GM12801 (cell line): ENCODE data around the gene ZWINT.

Source experiments
- CTCF ChIP-seq: IDR thresholded peaks from one replicate; pipeline ENCODE4 v1.5.1; 2011; ENCODE audit warnings: control low read depth; ENCODE audit not compliant: insufficient read length; ENCODE audit errors: extremely low read depth

The ZWINT gene, protein sequence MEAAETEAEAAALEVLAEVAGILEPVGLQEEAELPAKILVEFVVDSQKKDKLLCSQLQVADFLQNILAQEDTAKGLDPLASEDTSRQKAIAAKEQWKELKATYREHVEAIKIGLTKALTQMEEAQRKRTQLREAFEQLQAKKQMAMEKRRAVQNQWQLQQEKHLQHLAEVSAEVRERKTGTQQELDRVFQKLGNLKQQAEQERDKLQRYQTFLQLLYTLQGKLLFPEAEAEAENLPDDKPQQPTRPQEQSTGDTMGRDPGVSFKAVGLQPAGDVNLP

GRCh38 chr10:56360967-56361612 lies at the start of gene ZWINT:
ZWINT (minus strand) TSS chr10:56361259; CDS start chr10:56361236, 23 bp downstream.
- TF ChIP-seq CTCF: no peak

DNA sequence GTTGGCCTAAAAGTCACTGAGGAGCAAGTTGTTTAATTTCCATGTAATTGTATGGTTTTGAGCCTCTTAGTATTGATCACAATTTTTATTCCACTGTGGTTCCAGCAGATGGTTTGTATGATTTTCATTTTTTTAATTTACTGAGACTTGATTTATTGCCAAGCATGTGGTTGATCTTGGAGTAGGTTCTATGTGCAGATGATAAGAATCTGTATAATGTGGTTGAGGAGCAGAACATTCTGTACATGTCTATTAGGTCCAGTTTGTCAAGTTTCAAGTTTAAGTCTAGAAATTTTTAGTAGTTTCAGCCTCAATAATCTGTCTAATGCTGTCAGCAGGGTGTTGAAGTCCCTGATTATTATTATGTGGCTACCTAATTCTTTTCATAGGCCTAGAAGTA lies 22.7 kb upstream of the ZWINT start:
- TF ChIP-seq CTCF: no peak

- no peak for TF ChIP-seq CTCF
These were observed 9.4 kb upstream of the ZWINT start for GRCh38 chr10:56370217-56371113.

DNA sequence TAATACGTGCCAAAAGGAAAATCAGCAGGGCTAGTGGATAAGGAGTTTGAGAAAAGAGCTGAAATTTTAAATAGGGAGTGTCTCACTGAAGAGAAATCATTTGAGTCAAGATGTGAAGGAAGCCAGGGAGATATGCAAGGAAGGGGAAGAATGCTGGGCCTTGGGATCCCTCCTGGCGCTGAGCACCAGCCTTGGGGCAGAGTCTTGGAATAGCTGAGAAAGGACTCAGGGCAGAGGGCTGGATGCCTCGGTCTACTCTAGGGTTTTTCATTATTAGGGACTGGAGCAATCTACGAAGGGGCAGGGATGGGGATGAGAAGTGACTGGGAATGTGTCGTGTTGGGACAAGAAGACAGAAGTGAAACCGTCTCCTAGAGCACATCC lies 484 bp downstream of the ZWINT start:
- TF ChIP-seq CTCF: no peak

DNA sequence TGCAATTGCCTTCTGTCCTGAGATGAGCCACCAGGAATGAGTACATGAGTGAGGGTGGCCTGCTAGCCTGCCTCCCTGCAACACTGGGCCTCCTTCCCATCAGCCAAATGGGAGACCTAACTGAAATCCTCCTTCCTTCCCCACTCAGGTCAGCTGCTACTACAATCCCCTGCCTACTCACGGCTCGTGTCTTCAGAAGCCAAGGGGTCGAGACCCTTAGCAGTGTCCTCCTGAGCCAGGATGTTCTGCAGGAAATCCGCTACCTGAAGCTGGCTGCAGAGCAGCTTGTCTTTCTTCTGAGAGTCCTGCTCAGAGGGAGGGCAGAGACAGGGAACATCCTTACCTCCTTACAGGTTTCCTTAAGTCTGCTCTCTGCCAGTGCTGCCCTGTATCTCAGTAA lies 1.2 kb downstream of the ZWINT start:
- TF ChIP-seq CTCF: no peak

DNA sequence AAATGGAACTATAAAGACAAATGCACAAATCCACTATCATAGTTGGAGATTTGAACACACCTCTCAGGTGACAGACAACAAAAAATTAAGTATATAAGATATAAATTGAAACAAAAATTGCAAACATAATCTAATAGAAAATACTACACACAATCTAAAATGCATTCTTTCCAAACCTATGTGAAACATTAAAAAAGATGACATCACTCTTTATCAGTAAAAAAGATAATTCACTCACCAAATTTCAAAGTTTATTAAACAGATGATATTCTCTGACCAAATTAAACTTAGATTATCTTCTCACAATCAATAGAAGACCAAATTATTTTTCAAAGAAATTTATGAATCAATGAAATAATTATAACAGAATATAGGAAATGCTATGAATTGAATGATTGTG lies 4.0 kb downstream of the ZWINT start:
- TF ChIP-seq CTCF: no peak

GRCh38 chr10:56351909-56352630 lies 9.0 kb downstream of the ZWINT start:
- no peak for TF ChIP-seq CTCF
